LoVo (cell line): ENCODE results near the gene FRZB.
"Not testable (repeated sequence)": the region's sequence is repeated elsewhere in the genome, so short reads cannot be mapped to it uniquely, and the experiment has no call there.

Experiments
- DNase-seq: peaks from one replicate; pipeline ENCODE4 v3.0.0-alpha.2; 2016; ENCODE audit warnings: low spot score

Gene FRZB

GRCh38 chr2:182866461-182867406 is at the start of gene FRZB:
Gene FRZB, minus strand, starts transcription at chr2:182866637. Its CDS starts 85 bp downstream, at chr2:182866552.
- no peak for DNase-seq

GRCh38 chr2:182915369-182916326 is 49.2 kb upstream of the FRZB start:
- DNase-seq = no peak

GRCh38 chr2:182914852-182915251 is 48.4 kb upstream of the FRZB start:
- no peak for DNase-seq

- DNase-seq = no peak
Measured at GRCh38 chr2:182913064-182913463, 46.6 kb upstream of the FRZB start.

GRCh38 chr2:182912518-182912915 is 46.1 kb upstream of the FRZB start:
- DNase-seq = no peak

- no peak for DNase-seq
Measured at GRCh38 chr2:182911813-182912517, 45.5 kb upstream of the FRZB start.

GRCh38 chr2:182910965-182911364 is 44.5 kb upstream of the FRZB start:
- DNase-seq = no peak

- no peak for DNase-seq
Measured at GRCh38 chr2:182907081-182907830, 40.8 kb upstream of the FRZB start.

GRCh38 chr2:182906454-182906853 is 40.0 kb upstream of the FRZB start:
- DNase-seq = no peak

GRCh38 chr2:182904844-182905243 is 38.4 kb upstream of the FRZB start:
- no peak for DNase-seq

GRCh38 chr2:182903566-182903965 is 37.1 kb upstream of the FRZB start:
- no peak for DNase-seq

- DNase-seq = no peak
Measured at GRCh38 chr2:182901748-182902147, 35.3 kb upstream of the FRZB start.

- DNase-seq = no peak
Measured at GRCh38 chr2:182898718-182899117, 32.3 kb upstream of the FRZB start.

- DNase-seq = no peak
Measured at GRCh38 chr2:182897137-182897536, 30.7 kb upstream of the FRZB start.

GRCh38 chr2:182895798-182896197 is 29.4 kb upstream of the FRZB start:
- no peak for DNase-seq

GRCh38 chr2:182895169-182895568 is 28.7 kb upstream of the FRZB start:
- no peak for DNase-seq

- DNase-seq = no peak
Measured at GRCh38 chr2:182894174-182894573, 27.7 kb upstream of the FRZB start.

- DNase-seq = no peak
Measured at GRCh38 chr2:182893666-182894065, 27.2 kb upstream of the FRZB start.

GRCh38 chr2:182893035-182893434 is 26.6 kb upstream of the FRZB start:
- not testable (repeated sequence) for DNase-seq

GRCh38 chr2:182891611-182892010 is 25.2 kb upstream of the FRZB start:
- no peak for DNase-seq

- DNase-seq = no peak
Measured at GRCh38 chr2:182890773-182891378, 24.4 kb upstream of the FRZB start.
